Hypothalamus (tissue), 51 donors: ENCODE data around the gene NRIP2.

Experiments used
- DNase-seq, 51 donors: peaks; one replicate each; lab custom pipeline; 2025; lab: John Stamatoyannopoulos, UW

Gene NRIP2

GRCh38 chr12:2853626-2854025, 18.8 kb upstream of the NRIP2 start:
- peak in 48 of 51 donors; percentile 8 to 85 (median 58) for DNase-seq

GRCh38 chr12:2851931-2852330, 17.1 kb upstream of the NRIP2 start:
- DNase-seq = no peak

DNA sequence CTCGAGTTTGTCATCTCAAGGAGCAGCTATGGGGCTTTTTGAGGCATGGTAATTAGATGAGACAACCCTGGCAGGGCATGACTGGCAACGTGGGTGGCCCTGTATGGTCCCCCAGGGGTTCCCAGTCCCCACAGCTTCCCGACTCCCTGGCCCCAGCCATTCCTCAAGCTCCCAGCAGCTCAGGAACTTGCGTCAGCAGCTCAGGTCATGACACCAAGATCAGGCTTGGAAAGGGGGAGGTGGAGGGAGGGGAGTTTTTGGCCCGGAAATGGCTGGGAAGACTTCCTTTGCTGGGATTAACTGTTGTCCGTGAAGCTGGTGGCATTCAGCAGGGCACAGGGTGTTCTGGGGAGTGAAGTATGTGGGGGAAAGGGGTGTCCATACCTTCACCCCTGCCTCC, 10.4 kb upstream of the NRIP2 start:
- no peak for DNase-seq

- no peak for DNase-seq
Observed at GRCh38 chr12:2844786-2845185, 10.0 kb upstream of the NRIP2 start.

DNA sequence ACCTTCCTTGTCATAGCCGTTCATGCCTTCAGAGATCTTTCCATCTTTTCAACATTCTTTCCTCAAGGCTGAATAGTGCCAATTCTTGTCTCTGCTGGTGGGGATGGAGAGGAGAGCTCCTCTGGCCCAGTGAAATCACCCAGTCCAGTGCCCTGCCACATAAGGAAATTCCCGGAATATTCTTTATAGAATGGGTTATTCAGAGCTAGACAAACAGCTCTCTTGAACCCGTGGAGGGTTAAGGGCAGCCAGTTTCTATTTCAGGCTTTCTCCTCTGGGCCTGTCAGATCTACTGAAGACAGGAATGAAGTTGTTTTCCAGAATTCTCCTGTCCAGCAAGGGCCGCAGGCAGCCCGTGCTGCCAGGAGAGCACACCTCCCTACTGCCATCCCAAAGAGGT, 8.1 kb upstream of the NRIP2 start:
- no peak for DNase-seq

- DNase-seq = peak in 2 of 51 donors; percentile 6 to 14
Observed at GRCh38 chr12:2841056-2841650, 6.3 kb upstream of the NRIP2 start.

DNA sequence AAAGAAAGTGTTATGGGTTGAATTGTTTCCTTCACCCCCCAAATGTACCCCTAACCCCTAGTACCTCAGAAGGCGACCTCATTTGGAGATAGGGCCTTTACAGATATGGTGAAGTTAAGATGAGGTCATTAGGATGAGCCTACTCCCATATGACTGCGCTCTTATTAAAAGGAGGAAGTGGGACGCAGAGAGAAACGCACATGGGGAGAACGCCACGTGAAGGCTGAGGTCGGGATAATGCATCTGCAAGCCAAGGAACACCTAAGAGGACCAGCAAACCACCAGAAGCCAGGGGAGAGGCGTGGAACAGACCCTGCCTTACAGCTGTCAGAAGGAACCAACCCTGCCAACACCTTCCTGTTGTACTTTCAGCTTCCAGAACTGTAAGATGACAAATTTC, 1.7 kb upstream of the NRIP2 start:
- no peak for DNase-seq

DNA sequence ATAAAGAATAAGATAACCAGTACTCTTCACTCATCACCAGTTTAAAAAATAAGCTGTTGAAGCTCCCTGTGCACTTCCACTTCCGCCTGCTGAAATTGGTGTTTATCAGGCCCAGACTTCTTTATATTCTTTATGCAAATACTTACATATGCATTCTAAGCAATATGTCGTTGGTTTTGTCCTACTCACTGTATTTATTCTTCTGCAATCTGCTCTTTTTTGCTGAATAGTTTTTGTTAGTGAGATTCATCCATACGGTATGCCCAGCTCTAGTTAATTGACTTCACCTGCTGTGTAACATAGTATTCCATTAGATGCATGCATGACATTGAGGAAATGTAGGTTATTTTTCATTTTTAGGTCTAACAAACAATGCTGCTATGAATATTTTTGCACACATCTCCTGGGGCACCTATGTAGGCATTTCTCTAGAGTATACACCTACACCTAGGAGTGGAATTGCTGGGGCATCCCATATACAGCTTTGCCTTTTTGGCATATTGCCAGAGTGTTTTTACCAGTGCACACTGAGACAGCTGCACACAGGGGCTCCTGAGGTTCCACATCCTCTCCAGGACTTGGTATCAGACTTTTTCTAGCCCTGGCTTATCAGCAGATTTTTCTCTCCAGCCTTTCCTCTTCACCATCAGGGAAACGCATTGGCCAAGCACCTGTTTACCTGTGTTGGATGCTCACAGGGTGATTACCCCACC, 1.0 kb upstream of the NRIP2 start:
- DNase-seq = no peak

DNA sequence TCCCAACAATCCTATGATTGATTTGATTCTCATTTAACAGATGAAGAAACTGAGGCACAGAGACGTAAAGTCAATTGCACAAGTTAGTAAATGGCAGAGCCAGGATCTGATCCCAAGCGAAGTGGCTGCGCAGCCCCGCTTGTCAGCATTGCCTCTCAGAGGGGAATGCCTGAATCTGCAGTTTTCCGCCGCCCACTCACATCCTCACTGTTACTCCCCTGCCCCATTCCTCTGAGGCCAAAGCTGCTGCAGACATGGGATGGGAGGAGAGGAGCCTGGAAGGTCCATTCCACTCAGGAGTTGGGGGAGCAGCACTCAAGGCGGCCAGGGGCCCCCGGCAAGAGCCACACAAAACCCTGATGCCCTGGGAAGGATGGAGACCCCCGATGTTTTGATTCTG, 1.0 kb downstream of the NRIP2 start:
- DNase-seq = no peak

GRCh38 chr12:2833327-2833726, 1.5 kb downstream of the NRIP2 start:
- no peak for DNase-seq

GRCh38 chr12:2832550-2833127, 2.2 kb downstream of the NRIP2 start:
- DNase-seq = no peak

DNA sequence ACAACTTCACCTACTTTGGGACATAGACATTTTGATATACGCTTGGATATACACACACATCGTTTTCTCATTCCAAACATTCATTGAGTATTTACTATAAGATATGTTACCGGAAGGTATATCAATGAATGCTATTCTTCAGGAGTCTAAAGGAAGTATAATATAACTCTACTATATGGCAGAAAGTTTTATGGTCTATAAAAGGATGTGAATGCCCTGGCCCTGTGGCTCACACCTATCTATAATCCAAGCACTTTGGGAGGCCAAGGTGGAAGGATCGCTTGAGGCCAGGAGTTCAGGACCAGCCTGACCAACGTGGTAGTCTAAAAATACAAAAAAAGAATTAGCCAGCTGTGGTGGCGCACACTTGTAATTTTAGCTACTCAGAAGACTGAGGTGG, 5.6 kb downstream of the NRIP2 start:
- DNase-seq = no peak

- no peak for DNase-seq
Observed at GRCh38 chr12:2826721-2827515, 7.9 kb downstream of the NRIP2 start.

DNA sequence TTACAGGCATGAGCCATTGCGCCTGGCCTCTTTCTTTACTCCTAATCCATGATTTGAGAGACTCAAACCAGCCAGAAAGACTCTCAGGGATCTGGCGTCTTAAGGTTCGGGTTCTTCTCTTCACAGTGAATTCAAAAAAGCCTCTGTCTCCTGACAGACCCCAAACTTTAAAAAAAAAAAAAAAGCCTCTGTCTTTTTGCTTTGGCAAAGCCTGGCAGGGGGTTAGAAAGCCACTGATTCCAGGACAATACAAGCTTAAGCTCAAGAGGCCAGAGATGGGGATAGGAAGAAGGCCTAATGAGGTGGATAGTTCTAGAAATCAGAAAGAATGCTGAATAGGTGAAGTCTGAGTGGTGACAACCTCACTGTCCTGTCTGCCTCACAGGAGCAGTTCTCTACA, 8.8 kb downstream of the NRIP2 start:
- no peak for DNase-seq

DNA sequence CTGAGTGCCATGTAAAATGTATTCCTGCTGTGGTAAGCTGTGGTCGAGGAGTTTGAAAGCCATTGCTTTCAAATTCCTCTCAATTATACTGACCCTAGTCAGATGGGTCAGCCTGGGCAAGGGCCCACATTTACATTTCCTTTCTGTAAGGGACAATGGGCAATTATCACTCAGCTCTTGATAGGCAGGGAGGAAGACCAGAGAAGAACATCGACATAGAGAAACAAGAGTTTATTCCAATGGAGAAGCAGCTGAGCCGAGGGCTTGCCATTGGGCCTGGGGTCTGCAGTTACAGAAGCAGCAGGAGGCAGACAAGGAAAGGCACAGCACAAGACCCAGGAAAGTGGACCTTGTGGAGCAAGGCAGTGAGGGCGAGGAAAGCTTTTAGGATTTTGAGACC, 9.7 kb downstream of the NRIP2 start:
- peak in 4 of 51 donors; percentile 6 to 13 (median 7) for DNase-seq

- no peak for DNase-seq
Observed at GRCh38 chr12:2824541-2824940, 10.3 kb downstream of the NRIP2 start.

- no peak for DNase-seq
Observed at GRCh38 chr12:2823483-2823882, 11.4 kb downstream of the NRIP2 start.

DNA sequence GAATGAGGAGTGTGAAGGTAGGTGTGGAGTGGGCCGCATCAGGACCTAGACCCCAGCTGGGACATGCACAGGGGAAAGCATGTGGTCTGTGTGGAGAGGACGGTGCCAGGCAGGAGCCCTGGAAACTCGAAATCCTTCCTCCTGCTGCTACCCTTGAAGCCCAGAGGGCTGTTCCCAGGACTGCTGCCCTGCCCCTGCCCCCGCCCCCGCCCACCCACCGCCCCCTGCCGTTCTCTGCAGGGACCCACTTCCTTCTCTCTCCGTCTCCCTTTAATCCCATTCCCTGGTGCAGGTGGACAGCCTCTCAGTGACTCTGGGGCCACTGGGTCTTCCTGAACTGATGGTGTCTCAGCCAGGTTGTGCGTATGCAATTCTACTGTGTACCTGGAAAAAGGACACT, 14.4 kb downstream of the NRIP2 start:
- DNase-seq = no peak

DNA sequence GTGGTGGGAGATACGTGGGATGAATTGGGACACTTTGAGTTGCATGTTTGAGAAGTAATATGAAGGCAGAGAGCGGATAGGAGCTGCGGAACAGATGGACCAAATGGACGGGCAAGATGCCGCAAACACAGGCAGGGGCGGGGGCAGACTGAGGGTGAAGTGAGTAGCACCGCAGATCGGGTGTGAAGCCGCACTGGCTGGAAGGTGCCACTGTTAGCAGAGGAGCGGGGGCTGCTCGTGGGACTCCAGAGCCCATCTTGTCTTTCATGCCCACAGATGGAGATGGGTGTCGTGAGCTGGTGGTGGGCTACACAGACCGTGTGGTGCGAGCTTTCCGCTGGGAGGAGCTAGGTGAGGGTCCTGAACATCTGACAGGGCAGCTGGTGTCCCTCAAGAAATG, 15.0 kb downstream of the NRIP2 start:
- DNase-seq = no peak

DNA sequence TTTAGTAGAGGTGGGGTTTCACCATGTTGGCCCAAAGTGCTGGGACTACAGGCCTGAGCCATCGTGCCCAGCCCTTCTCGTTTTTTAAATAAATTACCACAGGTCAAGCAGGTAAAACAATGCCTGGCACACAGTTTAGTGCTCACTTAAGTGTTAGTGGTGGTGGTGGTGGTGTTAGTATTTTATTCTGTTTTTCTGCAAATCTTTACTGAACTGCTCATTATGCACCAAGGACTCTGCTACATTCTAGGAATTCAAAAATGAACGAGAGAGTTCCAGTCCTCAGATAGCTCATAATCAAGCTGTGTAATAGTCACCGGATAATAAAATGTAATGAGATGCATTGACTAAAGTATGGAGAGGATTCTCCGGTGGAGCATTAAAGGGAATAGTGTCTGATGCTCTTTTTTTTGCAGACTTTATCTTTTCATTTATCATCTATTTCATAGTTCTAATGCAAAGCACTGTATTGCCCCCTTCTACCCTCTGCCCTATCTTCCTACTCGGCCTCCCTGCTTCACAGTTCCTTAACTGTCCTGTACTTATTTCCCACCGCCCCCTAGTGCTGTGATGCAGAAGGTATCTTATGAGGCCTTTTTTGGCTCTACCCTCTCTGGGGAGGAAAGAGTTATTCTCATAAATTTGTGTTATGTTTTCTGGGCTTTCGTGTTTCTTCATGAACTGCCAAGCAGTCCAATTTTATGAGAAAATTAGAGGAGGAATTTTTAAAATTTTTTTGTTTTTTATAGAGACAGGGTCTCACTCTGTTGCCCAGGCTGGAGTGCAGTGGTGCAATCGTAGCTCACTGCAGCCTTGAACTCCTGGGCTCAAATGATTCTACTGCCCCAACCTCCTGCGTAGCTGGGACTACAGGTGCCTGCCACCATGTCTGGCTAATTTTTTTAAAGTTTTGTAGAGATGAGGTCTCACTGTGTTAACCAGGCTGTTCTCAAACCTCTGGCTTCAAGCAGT, 21.3 kb downstream of the NRIP2 start:
- DNase-seq = peak in 8 of 51 donors; percentile 6 to 50 (median 11)
